ENCODE results near the gene LRP2.
"Not testable (repeated sequence)": the region's sequence is repeated elsewhere in the genome, so short reads cannot be mapped to it uniquely, and the experiment has no call there.

The LRP2 gene

GRCh38 chr2:169339657-169340056, 22.7 kb downstream of the LRP2 start:
- ChIA-PET CTCF (interaction anchor here (1.0 to 1.8 kb wide), 2 partner anchors 12 to 15 kb away, joined by 3 read pairs; no protein-coding TSS in a partner anchor), POLR2A (no interaction called here)
- TF ChIP-seq CTCF (IDR thresholded peaks at IDR 0.05; ENCODE audit: control extremely low read depth, extremely low read depth, low read depth, missing control alignments), result no peak
- DNase-seq (ENCODE audit: extremely low spot score), result no peak

- DNase-seq (ENCODE audit: extremely low spot score), result no peak
- ChIA-PET POLR2A (no interaction called here), CTCF (no interaction called here)
- TF ChIP-seq CTCF (IDR thresholded peaks at IDR 0.05; ENCODE audit: control extremely low read depth, extremely low read depth, low read depth, missing control alignments), result no peak
Observed at GRCh38 chr2:169336695-169337094, 25.6 kb downstream of the LRP2 start.

- ChIA-PET CTCF (interaction anchor here (2.2 kb wide), 1 partner anchor 12 kb away, joined by 7 read pairs; no protein-coding TSS in a partner anchor), POLR2A (no interaction called here)
Observed at GRCh38 chr2:169330555-169331198, 31.7 kb downstream of the LRP2 start.

GRCh38 chr2:169329688-169330554, 32.4 kb downstream of the LRP2 start:
- POLR2A ChIA-PET, result no interaction called here
- no peak for TF ChIP-seq CTCF (IDR thresholded peaks at IDR 0.05; ENCODE audit: control extremely low read depth, extremely low read depth, low read depth, missing control alignments)
- DNase-seq (ENCODE audit: extremely low spot score), result no peak
- CTCF ChIA-PET, result interaction anchor here (2.2 kb wide), 1 partner anchor 11 kb away, joined by 7 read pairs; no protein-coding TSS in a partner anchor

More at GRCh38 chr2:169330555-169331198, 31.7 kb downstream of the LRP2 start:
- no peak for DNase-seq (ENCODE audit: extremely low spot score)
- no peak for TF ChIP-seq CTCF (IDR thresholded peaks at IDR 0.05; ENCODE audit: control extremely low read depth, extremely low read depth, low read depth, missing control alignments)

GRCh38 chr2:169328785-169329184, 33.5 kb downstream of the LRP2 start:
- no peak for TF ChIP-seq CTCF (IDR thresholded peaks at IDR 0.05; ENCODE audit: control extremely low read depth, extremely low read depth, low read depth, missing control alignments)
- CTCF ChIA-PET, result interaction anchor here (2.2 kb wide), 1 partner anchor 10 kb away, joined by 7 read pairs; no protein-coding TSS in a partner anchor
- POLR2A ChIA-PET, result no interaction called here
- DNase-seq (ENCODE audit: extremely low spot score), result no peak

GRCh38 chr2:169327837-169328236, 34.5 kb downstream of the LRP2 start:
- CTCF ChIA-PET; POLR2A ChIA-PET; DNase-seq (ENCODE audit: extremely low spot score): not testable (repeated sequence)

- DNase-seq (ENCODE audit: extremely low spot score); POLR2A ChIA-PET; CTCF ChIA-PET: not testable (repeated sequence)
Observed at GRCh38 chr2:169325886-169326285, 36.4 kb downstream of the LRP2 start.
